Astrocyte (in vitro differentiated cells and primary cell): ENCODE measurements around the gene PINLYP. TPM values are rescaled to one million over a fixed set of nuclear protein-coding genes. Genes with fewer than 3 reads are reported as not detected.

ENCODE experiments used
- DNase-seq: peaks from one replicate; pipeline ENCODE4 v3.0.0-alpha.2; 2010; ENCODE audit warnings: low read depth
- FAIRE-seq: peaks from 2 replicates; lab custom pipeline; 2011; peaks lifted over from hg19 to GRCh38; lab: Jason Lieb, UNC
- H2AFZ ChIP-seq: 2 replicates; pipeline ENCODE4 v1.6.0; 2012; ENCODE audit warnings: low read depth, low read length, inconsistent platforms
- H3K27ac ChIP-seq: 2 replicates; pipeline ENCODE4 v1.5.1; 2011; ENCODE audit warnings: low read depth, low read length, inconsistent platforms
- H3K27me3 ChIP-seq: 2 replicates; pipeline ENCODE4 v1.6.0; 2011; ENCODE audit warnings: low read length, inconsistent platforms; ENCODE audit not compliant: insufficient read depth
- H3K36me3 ChIP-seq: 2 replicates; pipeline ENCODE4 v1.5.1; 2011; ENCODE audit warnings: low read length, inconsistent platforms; ENCODE audit not compliant: insufficient read depth
- H3K4me1 ChIP-seq: 2 replicates; pipeline ENCODE4 v1.5.1; 2011; ENCODE audit warnings: low read length, inconsistent platforms; ENCODE audit not compliant: insufficient read depth
- H3K4me2 ChIP-seq: 2 replicates; pipeline ENCODE4 v1.6.0; 2012; ENCODE audit warnings: low read length, inconsistent platforms
- H3K4me3 ChIP-seq: 2 replicates; pipeline ENCODE4 v1.5.1; 2011; ENCODE audit warnings: low read depth, mild to moderate bottlenecking, low read length, inconsistent platforms; ENCODE audit not compliant: insufficient read depth
- H3K79me2 ChIP-seq: 2 replicates; pipeline ENCODE4 v1.6.0; 2012; ENCODE audit warnings: mild to moderate bottlenecking, low read length, inconsistent platforms; ENCODE audit not compliant: insufficient read depth
- H3K9ac ChIP-seq: 2 replicates; pipeline ENCODE4 v1.6.0; 2012; ENCODE audit warnings: mild to moderate bottlenecking, low read length, inconsistent platforms
- H3K9me3 ChIP-seq: 2 replicates; pipeline ENCODE4 v1.5.1; 2012; ENCODE audit warnings: low read depth, mild to moderate bottlenecking, low read length, inconsistent platforms; ENCODE audit not compliant: insufficient read depth
- H4K20me1 ChIP-seq: 2 replicates; pipeline ENCODE4 v1.6.0; 2012; ENCODE audit warnings: low read length, inconsistent platforms; ENCODE audit not compliant: insufficient read depth
- H3K27ac Mint-ChIP-seq: one replicate; pipeline ENCODE4 v1.8.0; 2021; ENCODE audit warnings: mild to moderate bottlenecking, mixed read lengths; ENCODE audit not compliant: unreplicated experiment
- H3K27me3 Mint-ChIP-seq: one replicate; pipeline ENCODE4 v1.8.0; 2021; ENCODE audit warnings: low read depth, mixed read lengths; ENCODE audit not compliant: unreplicated experiment
- H3K36me3 Mint-ChIP-seq: one replicate; pipeline ENCODE4 v1.8.0; 2021; ENCODE audit warnings: low read depth, mixed read lengths; ENCODE audit not compliant: unreplicated experiment
- H3K4me1 Mint-ChIP-seq: one replicate; pipeline ENCODE4 v1.8.0; 2021; ENCODE audit warnings: low read depth, mixed read lengths; ENCODE audit not compliant: unreplicated experiment
- H3K4me3 Mint-ChIP-seq: one replicate; pipeline ENCODE4 v1.8.0; 2021; ENCODE audit warnings: mild to moderate bottlenecking, moderate library complexity, mixed read lengths; ENCODE audit not compliant: unreplicated experiment
- H3K9me3 Mint-ChIP-seq: one replicate; pipeline ENCODE4 v1.8.0; 2021; ENCODE audit warnings: mild to moderate bottlenecking, mixed read lengths; ENCODE audit not compliant: unreplicated experiment
- CTCF ChIP-seq: IDR thresholded peaks from 2 replicates; pipeline ENCODE4 v1.5.1; 2011; ENCODE audit warnings: low read depth, mild to moderate bottlenecking, inconsistent platforms, low read length, moderate library complexity; ENCODE audit not compliant: insufficient read depth
- EZH2 ChIP-seq: IDR thresholded peaks from 2 replicates; pipeline ENCODE4 v1.6.1; 2012; ENCODE audit warnings: mild to moderate bottlenecking, low read length, inconsistent platforms; ENCODE audit not compliant: insufficient read depth
- total RNA-seq: library from RNA; stranded (reverse); gene quantifications from 2 replicates; pipeline ENCODE4 v1.2.1, GENCODE V29; 2021

PINLYP gene
- total RNA-seq, 1 donor from 2014 or later = 0.30 TPM

DNA sequence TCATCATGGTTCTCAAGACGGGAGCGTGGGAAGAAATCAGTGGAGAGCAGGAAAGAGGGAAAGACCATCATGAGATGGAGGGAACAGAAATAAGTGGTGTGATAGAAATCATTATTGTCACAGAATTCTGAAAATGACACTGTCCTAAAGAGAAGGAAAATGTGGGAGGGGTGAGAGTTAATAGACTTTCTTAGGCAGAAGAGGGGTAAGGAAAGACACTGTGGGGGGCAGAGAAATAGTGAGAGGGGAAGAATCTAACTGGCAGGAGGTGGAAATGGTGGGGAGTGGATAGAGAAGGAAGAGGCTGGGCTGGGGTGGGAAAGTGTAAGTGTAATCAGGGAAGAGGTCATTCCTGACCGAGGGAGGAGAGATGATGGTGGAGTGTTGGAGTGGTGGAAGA lies 3.2 kb downstream of the PINLYP start:
- Histone ChIP-seq H3K9me3 (no peaks in the 10 kb centered on the region), H3K9ac (no peak overlapping the region), H2AFZ (no peak overlapping the region), H3K4me1 (peaks cover 15% of the 10 kb centered on the region), H3K79me2 (peaks cover 14% of the 10 kb centered on the region), H4K20me1 (no peaks in the 10 kb centered on the region), H3K27ac (no peak overlapping the region), H3K36me3 (no peaks in the 10 kb centered on the region), H3K4me2 (no peak overlapping the region), H3K4me3 (no peak overlapping the region), H3K27me3 (no peaks in the 10 kb centered on the region)
- peaks cover 2% of the 10 kb centered on the region for H3K4me1 Mint-ChIP-seq
- FAIRE-seq (no peak), DNase-seq (no peak)
- H3K4me3 Mint-ChIP-seq = no peak overlapping the region
- H3K27ac Mint-ChIP-seq = no peak overlapping the region
- TF ChIP-seq CTCF (no peak), EZH2 (no peak)
- peaks cover 13% of the 10 kb centered on the region for H3K27me3 Mint-ChIP-seq
- H3K36me3 Mint-ChIP-seq = peaks cover 5% of the 10 kb centered on the region
- peaks cover 2% of the 10 kb centered on the region for H3K9me3 Mint-ChIP-seq

DNA sequence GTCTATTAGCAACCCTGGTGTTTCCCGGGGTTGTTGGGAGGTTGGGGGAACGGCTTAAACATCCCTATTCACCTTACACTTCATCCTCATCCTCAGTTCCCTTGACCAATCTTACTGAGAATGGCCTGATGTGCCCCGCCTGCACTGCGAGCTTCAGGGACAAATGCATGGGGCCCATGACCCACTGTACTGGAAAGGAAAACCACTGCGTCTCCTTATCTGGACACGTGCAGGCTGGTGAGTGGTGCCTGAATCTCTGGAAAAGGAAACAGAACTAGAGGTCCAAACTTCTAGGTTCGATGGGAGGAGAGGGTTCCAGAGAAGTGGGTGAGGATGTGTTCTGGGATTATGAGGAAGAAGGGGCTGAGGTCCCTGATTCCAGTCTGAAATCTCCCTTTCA lies 5.9 kb downstream of the PINLYP start:
- Mint-ChIP-seq H3K4me3 (no peak overlapping the region), H3K36me3 (peaks cover 13% of the 10 kb centered on the region), H3K9me3 (peaks cover 1% of the 10 kb centered on the region), H3K27me3 (peaks cover 13% of the 10 kb centered on the region), H3K4me1 (peaks cover 2% of the 10 kb centered on the region), H3K27ac (no peak overlapping the region)
- no peak overlapping the region for H3K4me3 ChIP-seq
- DNase-seq (no peak), FAIRE-seq (no peak)
- H4K20me1 ChIP-seq = peaks cover 8% of the 10 kb centered on the region
- TF ChIP-seq CTCF = no peak
- no peak for TF ChIP-seq EZH2
- no peaks in the 10 kb centered on the region for H3K27me3 ChIP-seq
- peaks cover 3% of the 10 kb centered on the region for H3K79me2 ChIP-seq
- H2AFZ ChIP-seq = no peak overlapping the region
- H3K36me3 ChIP-seq = peaks cover 4% of the 10 kb centered on the region
- no peak overlapping the region for H3K27ac ChIP-seq
- H3K9me3 ChIP-seq = no peaks in the 10 kb centered on the region
- H3K4me1 ChIP-seq = peaks cover 4% of the 10 kb centered on the region
- H3K9ac ChIP-seq = no peak overlapping the region
- H3K4me2 ChIP-seq = peak overlapping the region; percentile 79

DNA sequence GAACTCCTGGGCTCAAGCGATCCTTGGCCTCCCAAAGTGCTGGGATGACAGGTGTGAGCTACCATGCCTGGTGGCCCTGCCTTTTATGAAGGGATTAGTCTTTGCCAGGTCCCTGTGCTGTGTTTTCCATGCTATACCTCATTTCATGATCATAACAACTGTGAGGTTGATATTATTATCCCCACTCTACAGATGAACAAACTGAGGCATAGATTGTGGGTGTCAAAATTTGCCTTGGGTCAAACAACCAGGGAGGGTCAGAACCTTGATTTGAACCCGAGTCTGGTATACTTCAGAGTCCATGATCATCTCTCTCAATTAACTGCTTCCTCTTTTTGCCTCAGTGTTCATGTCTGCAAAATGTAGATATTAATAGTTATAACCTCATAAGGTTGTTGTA lies 6.9 kb downstream of the PINLYP start:
- Mint-ChIP-seq H3K27ac (no peak overlapping the region), H3K36me3 (peaks cover 13% of the 10 kb centered on the region), H3K9me3 (no peaks in the 10 kb centered on the region), H3K27me3 (peaks cover 13% of the 10 kb centered on the region), H3K4me3 (no peak overlapping the region), H3K4me1 (peaks cover 2% of the 10 kb centered on the region)
- Histone ChIP-seq H4K20me1 (peaks cover 15% of the 10 kb centered on the region), H3K4me2 (no peak overlapping the region), H3K27ac (no peak overlapping the region), H3K9ac (no peak overlapping the region), H3K9me3 (no peaks in the 10 kb centered on the region), H3K36me3 (peaks cover 8% of the 10 kb centered on the region), H3K4me1 (peaks cover 4% of the 10 kb centered on the region), H3K79me2 (peaks cover 6% of the 10 kb centered on the region), H2AFZ (no peak overlapping the region), H3K27me3 (no peaks in the 10 kb centered on the region), H3K4me3 (no peak overlapping the region)
- FAIRE-seq (no peak), DNase-seq (no peak)
- TF ChIP-seq CTCF (no peak), EZH2 (no peak)
